Keratinocyte (primary cell): Measurements from ENCODE around the gene CACNA1C.

Source experiments
- EZH2 ChIP-seq: IDR thresholded peaks from one replicate; pipeline ENCODE4 v1.6.1; 2012; ENCODE audit warnings: inconsistent platforms, mild to moderate bottlenecking, low read length, moderate library complexity
- TF ChIP-seq, protein P1 (sequence below), 3 experiments: IDR thresholded peaks in 1 of 3; conservative IDR thresholded peaks in 1 of 3; optimal IDR thresholded peaks in 1 of 3; 2 replicates in 2 of 3; 3 replicates in 1 of 3; pipeline versions ENCODE3 to v1.5.1; 2011; ENCODE audit warnings: low read length in 3 of 3, mild to moderate bottlenecking in 3 of 3, moderate library complexity in 2 of 3, control low read depth in 1 of 3, inconsistent platforms in 1 of 3; ENCODE audit not compliant: insufficient read depth in 2 of 3; ENCODE audit errors: extremely low read depth in 1 of 3

DNA sequence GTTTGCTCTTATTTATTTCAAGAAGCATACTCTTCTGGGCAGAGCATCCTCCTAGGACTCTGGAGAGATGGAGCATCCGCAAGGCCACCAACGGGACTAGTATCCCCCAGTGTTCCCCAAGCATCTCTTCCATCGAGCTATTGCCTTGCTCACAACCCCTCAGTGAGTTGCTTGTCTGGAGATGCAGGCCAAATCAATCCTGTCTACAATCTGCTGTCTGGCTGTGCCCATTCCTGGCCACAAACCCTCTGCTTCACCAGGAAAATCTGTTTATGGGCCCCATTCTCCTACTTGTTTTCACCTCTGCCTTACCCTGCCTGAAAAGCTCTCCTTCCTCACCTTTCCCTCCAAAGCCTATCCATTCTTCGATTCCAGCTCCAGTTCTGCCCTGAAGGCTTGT lies 219.2 kb downstream of the CACNA1C start:
- TF ChIP-seq, protein P1, sequence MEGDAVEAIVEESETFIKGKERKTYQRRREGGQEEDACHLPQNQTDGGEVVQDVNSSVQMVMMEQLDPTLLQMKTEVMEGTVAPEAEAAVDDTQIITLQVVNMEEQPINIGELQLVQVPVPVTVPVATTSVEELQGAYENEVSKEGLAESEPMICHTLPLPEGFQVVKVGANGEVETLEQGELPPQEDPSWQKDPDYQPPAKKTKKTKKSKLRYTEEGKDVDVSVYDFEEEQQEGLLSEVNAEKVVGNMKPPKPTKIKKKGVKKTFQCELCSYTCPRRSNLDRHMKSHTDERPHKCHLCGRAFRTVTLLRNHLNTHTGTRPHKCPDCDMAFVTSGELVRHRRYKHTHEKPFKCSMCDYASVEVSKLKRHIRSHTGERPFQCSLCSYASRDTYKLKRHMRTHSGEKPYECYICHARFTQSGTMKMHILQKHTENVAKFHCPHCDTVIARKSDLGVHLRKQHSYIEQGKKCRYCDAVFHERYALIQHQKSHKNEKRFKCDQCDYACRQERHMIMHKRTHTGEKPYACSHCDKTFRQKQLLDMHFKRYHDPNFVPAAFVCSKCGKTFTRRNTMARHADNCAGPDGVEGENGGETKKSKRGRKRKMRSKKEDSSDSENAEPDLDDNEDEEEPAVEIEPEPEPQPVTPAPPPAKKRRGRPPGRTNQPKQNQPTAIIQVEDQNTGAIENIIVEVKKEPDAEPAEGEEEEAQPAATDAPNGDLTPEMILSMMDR (optimal IDR thresholded peaks at IDR 0.05 in 1 of 3, IDR thresholded peaks at IDR 0.05 in 1 of 3, conservative IDR thresholded peaks at IDR 0.05 in 1 of 3; ENCODE audit: extremely low read depth in 1 of 3, insufficient read depth in 2 of 3, low read length in 3 of 3), result no peak
- TF ChIP-seq EZH2, result no peak
